IMR-90 (cell line): ENCODE data around the gene DNAH17. TPM values are rescaled to one million over a fixed set of nuclear protein-coding genes. Genes with fewer than 3 reads are reported as not detected.

Experiments used
- ATAC-seq: fragments of 200-7000 bp; cut with Tn5 transposase; 2 replicates; pipeline ENCODE4 v1.9.1; 2020; ENCODE audit warnings: low read depth, mild to moderate bottlenecking, moderate library complexity
- BruUV-seq: library from RNA; stranded (reverse); fragments of 400-500 nt; replicated peaks from 2 replicates; lab custom pipeline; 2021; lab: Mats Ljungman, UMichigan
- CTCF ChIA-PET: fragments of 300-600 bp; formaldehyde crosslinking; extraction: SDS; loops from one replicate; lab custom pipeline; 2021; ENCODE audit warnings: antibody characterized with exemption; lab: Yijun Ruan, JAX
- POLR2A ChIA-PET: fragments of 300-600 bp; sonication (Branson Sonifier 250); formaldehyde crosslinking; loops from one replicate; lab custom pipeline; 2022; ENCODE audit warnings: antibody characterized with exemption; ENCODE audit not compliant: unreplicated experiment; lab: Charles Lee
- DNase-seq: peaks from one replicate; pipeline ENCODE4 v3.0.0; 2013
- H2AFZ ChIP-seq: replicated peaks from 2 replicates; pipeline ENCODE3; 2013; ENCODE audit warnings: low read length, mild to moderate bottlenecking; ENCODE audit not compliant: poor library complexity
- H2AK5ac ChIP-seq: 2 replicates; pipeline ENCODE4 v1.6.1; 2013; ENCODE audit warnings: low read depth, low read length, inconsistent platforms
- H2AK9ac ChIP-seq: replicated peaks from 2 replicates; pipeline ENCODE3; 2013; ENCODE audit warnings: mild to moderate bottlenecking, low read depth, low read length, moderate library complexity; ENCODE audit not compliant: poor library complexity
- H2BK120ac ChIP-seq: 2 replicates; pipeline ENCODE4 v1.6.1; 2013; ENCODE audit warnings: low read depth, low read length, inconsistent platforms
- H2BK15ac ChIP-seq: 3 replicates; pipeline ENCODE4 v1.6.1; 2013; ENCODE audit warnings: low read depth, low read length, inconsistent platforms
- H2BK20ac ChIP-seq: 2 replicates; pipeline ENCODE4 v1.6.1; 2013; ENCODE audit warnings: low read depth, mild to moderate bottlenecking, inconsistent platforms, low read length, moderate library complexity
- H2BK5ac ChIP-seq: 2 replicates; pipeline ENCODE4 v1.6.1; 2013; ENCODE audit warnings: mild to moderate bottlenecking, low read depth, low read length, inconsistent platforms; ENCODE audit not compliant: poor library complexity, severe bottlenecking
- H3K14ac ChIP-seq: replicated peaks from 2 replicates; pipeline ENCODE4 v1.6.1; 2013; ENCODE audit warnings: low read depth, low read length, inconsistent platforms
- H3K18ac ChIP-seq: 2 replicates; pipeline ENCODE4 v1.6.1; 2013; ENCODE audit warnings: low read depth, low read length, control low read depth
- H3K23ac ChIP-seq: 2 replicates; pipeline ENCODE4 v1.6.1; 2013; ENCODE audit warnings: low read depth, low read length, inconsistent platforms
- H3K27ac ChIP-seq: 2 replicates; pipeline ENCODE4 v1.5.1; 2013; ENCODE audit warnings: mild to moderate bottlenecking, control low read depth, low read length; ENCODE audit not compliant: insufficient read depth
- H3K27me3 ChIP-seq: 2 replicates; pipeline ENCODE4 v1.6.1; 2013; ENCODE audit warnings: low read length; ENCODE audit not compliant: control insufficient read depth, insufficient read depth
- H3K36me3 ChIP-seq: 2 replicates; pipeline ENCODE4 v1.6.1; 2013; ENCODE audit warnings: low read length, mixed read lengths; ENCODE audit not compliant: control insufficient read depth, insufficient read depth
- H3K4ac ChIP-seq: 2 replicates; pipeline ENCODE4 v1.6.1; 2013; ENCODE audit warnings: low read depth, low read length, inconsistent platforms
- H3K4me1 ChIP-seq: 2 replicates; pipeline ENCODE4 v1.6.1; 2013; ENCODE audit warnings: low read length, mixed read lengths; ENCODE audit not compliant: control insufficient read depth, insufficient read depth
- H3K4me2 ChIP-seq: 2 replicates; pipeline ENCODE4 v1.6.1; 2013; ENCODE audit warnings: low read depth, mild to moderate bottlenecking, control low read depth, low read length, moderate library complexity
- H3K4me3 ChIP-seq: 2 replicates; pipeline ENCODE4 v1.5.1; 2013; ENCODE audit warnings: low read depth, mild to moderate bottlenecking, control low read depth, low read length, moderate library complexity; ENCODE audit not compliant: insufficient read depth
- H3K56ac ChIP-seq: 2 replicates; pipeline ENCODE4 v1.6.1; 2013; ENCODE audit warnings: low read length, inconsistent platforms; ENCODE audit not compliant: insufficient read depth; ENCODE audit errors: extremely low read depth
- H3K79me1 ChIP-seq, 2 experiments: 2 replicates each; pipeline ENCODE4 v1.6.1; 2013; ENCODE audit warnings: low read length in 2 of 2, inconsistent platforms in 1 of 2, low read depth in 1 of 2
- H3K9ac ChIP-seq: 2 replicates; pipeline ENCODE4 v1.6.1; 2013; ENCODE audit warnings: low read depth, low read length, control low read depth
- H3K9me1 ChIP-seq: 2 replicates; pipeline ENCODE4 v1.6.1; 2013; ENCODE audit warnings: low read length, inconsistent platforms; ENCODE audit not compliant: insufficient read depth
- H3K9me3 ChIP-seq: 2 replicates; pipeline ENCODE4 v1.6.1; 2013; ENCODE audit warnings: low read length; ENCODE audit not compliant: control insufficient read depth, insufficient read depth
- H4K20me1 ChIP-seq: 2 replicates; pipeline ENCODE4 v1.6.1; 2013; ENCODE audit warnings: low read length, inconsistent platforms; ENCODE audit not compliant: insufficient read depth
- H4K5ac ChIP-seq: 2 replicates; pipeline ENCODE4 v1.6.1; 2013; ENCODE audit warnings: mild to moderate bottlenecking, low read depth, low read length, control low read depth
- H4K8ac ChIP-seq, 2 experiments: 2 replicates each; pipeline ENCODE4 v1.6.1; 2013; ENCODE audit warnings: low read depth in 2 of 2, low read length in 2 of 2, control low read depth in 1 of 2, inconsistent platforms in 1 of 2
- H4K91ac ChIP-seq: 2 replicates; pipeline ENCODE4 v1.6.1; 2013; ENCODE audit warnings: low read depth, low read length, inconsistent platforms; ENCODE audit not compliant: insufficient read depth
- BHLHE40 ChIP-seq: fragments of 150-350 bp; IDR thresholded peaks from 2 replicates; pipeline ENCODE4 v1.6.1; 2016; ENCODE audit warnings: mild to moderate bottlenecking, low read depth, low read length
- CEBPB ChIP-seq: IDR thresholded peaks from 2 replicates; pipeline ENCODE4 v1.6.1; 2012; ENCODE audit warnings: low read depth, low read length, improper control_type of control experiment
- CHD1 ChIP-seq: IDR thresholded peaks from 2 replicates; pipeline ENCODE4 v1.6.1; 2012; ENCODE audit warnings: low read depth, low read length, improper control_type of control experiment
- ELK1 ChIP-seq: fragments of 150-350 bp; IDR thresholded peaks from 2 replicates; pipeline ENCODE4 v1.6.1; 2016; ENCODE audit warnings: low read depth, mild to moderate bottlenecking, low read length, moderate library complexity, borderline replicate concordance
- FOS ChIP-seq: fragments of 150-350 bp; IDR thresholded peaks from 2 replicates; pipeline ENCODE4 v1.6.1; 2016; ENCODE audit warnings: low read depth, low read length
- MAFK ChIP-seq: IDR thresholded peaks from 2 replicates; pipeline ENCODE4 v1.6.1; 2012; ENCODE audit warnings: low read depth, low read length, improper control_type of control experiment
- MAZ ChIP-seq: IDR thresholded peaks from 2 replicates; pipeline ENCODE4 v1.6.1; 2012; ENCODE audit warnings: low read depth, mild to moderate bottlenecking, low read length, improper control_type of control experiment, moderate library complexity, borderline replicate concordance
- MXI1 ChIP-seq: IDR thresholded peaks from 2 replicates; pipeline ENCODE4 v1.6.1; 2012; ENCODE audit warnings: low read depth, mild to moderate bottlenecking, low read length, moderate library complexity, borderline replicate concordance
- NFE2L2 ChIP-seq: fragments of 150-350 bp; IDR thresholded peaks from 2 replicates; pipeline ENCODE4 v1.6.1; 2016; ENCODE audit warnings: low read depth, mild to moderate bottlenecking, low read length
- POLR2A ChIP-seq: IDR thresholded peaks from 2 replicates; pipeline ENCODE4 v1.6.1; 2012; ENCODE audit warnings: mild to moderate bottlenecking, low read depth, low read length
- RAD21 ChIP-seq: IDR thresholded peaks from 2 replicates; pipeline ENCODE4 v1.6.1; 2012; ENCODE audit warnings: low read length, improper control_type of control experiment
- RCOR1 ChIP-seq: IDR thresholded peaks from 2 replicates; pipeline ENCODE4 v1.6.1; 2012; ENCODE audit warnings: mild to moderate bottlenecking, low read length, improper control_type of control experiment; ENCODE audit not compliant: insufficient replicate concordance
- RFX5 ChIP-seq: IDR thresholded peaks from 2 replicates; pipeline ENCODE4 v1.8.0; 2012; ENCODE audit warnings: low read depth, mild to moderate bottlenecking, low read length, moderate library complexity
- SMC3 ChIP-seq: fragments of 150-350 bp; IDR thresholded peaks from 2 replicates; pipeline ENCODE4 v1.6.1; 2016; ENCODE audit warnings: low read depth, mild to moderate bottlenecking, antibody characterized with exemption, low read length, moderate library complexity
- WGBS, 2 experiments: methylation state at CpG; one replicate each; pipeline versions ENCODE4 v1.1.5 to v1.1.7; 2013; ENCODE audit warnings: missing lambda C conversion rate in 2 of 2; ENCODE audit not compliant: insufficient read length in 1 of 2; ENCODE audit errors: extremely low coverage in 2 of 2; 5-methylcytosine and 5-hydroxymethylcytosine counted together
- dilution Hi-C: fragments of 300-500 bp; cut with HindIII; formaldehyde crosslinking; loops from one replicate; pipeline ENCODE4 v1.14.3; 2018; ENCODE audit warnings: low sequenced_read_pairs; ENCODE audit not compliant: unreplicated experiment
- in situ Hi-C: fragments of 300-500 bp; cut with MboI; formaldehyde crosslinking; loops from 3 replicates; pipeline ENCODE4 v1.14.3; 2019; ENCODE audit warnings: low sequenced_read_pairs, inconsistent platforms, mixed read lengths
- intact Hi-C: fragments of 100-400 bp; cut with micrococcal nuclease; formaldehyde crosslinking; loops from 2 replicates; pipeline ENCODE4 v1.10.0; 2022
- polyA plus RNA-seq, 3 experiments: library from polyadenylated mRNA; depleted of rRNA; stranded (reverse); fragments of >200 nt; gene quantifications; 2 replicates each; pipeline ENCODE4 v1.2.3, GENCODE V29; 2012; ENCODE audit warnings: low replicate concordance in 1 of 3
- total RNA-seq: library from RNA; depleted of rRNA; stranded (reverse); fragments of >200 nt; gene quantifications from 2 replicates; pipeline ENCODE4 v1.2.3, GENCODE V29; 2012
- TF ChIP-seq, protein P1 (sequence below): conservative IDR thresholded peaks from 2 replicates; pipeline ENCODE4 v1.5.1; 2012; ENCODE audit warnings: mild to moderate bottlenecking, low read depth, low read length, improper control_type of control experiment
- TF ChIP-seq, protein P2 (sequence below): fragments of 150-350 bp; IDR thresholded peaks from 2 replicates; pipeline ENCODE4 v1.6.1; 2017; ENCODE audit warnings: mild to moderate bottlenecking, antibody characterized with exemption, low read length, low read depth

DNAH17 gene
- total and polyA plus RNA-seq, 2 of the 4 experiments (the other 2 are of a cell fraction), result not detected

DNA sequence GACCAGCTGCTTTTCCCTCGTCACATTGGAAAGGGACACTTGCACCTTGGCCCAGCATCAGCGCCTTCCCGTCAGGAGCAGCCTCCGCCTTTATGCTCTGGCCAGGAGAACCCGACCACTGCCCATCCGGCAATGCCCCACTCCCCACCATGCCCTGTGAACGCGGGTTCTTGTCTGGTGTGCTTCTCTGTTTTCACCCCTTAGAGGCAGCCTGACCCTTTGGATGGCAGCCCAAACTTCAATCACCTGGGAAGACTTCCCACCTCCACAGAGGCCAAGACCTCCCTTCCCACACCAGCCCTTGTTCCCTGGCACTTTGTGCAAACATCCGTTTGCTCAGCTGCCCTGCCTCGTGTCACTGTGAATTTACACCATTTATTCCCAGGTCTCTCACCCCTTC, 87.0 kb downstream of the DNAH17 start:
- ATAC-seq (no peak), DNase-seq (no peak)
- Histone ChIP-seq H4K20me1 (no peaks in the 10 kb centered on the region; the same call in 1 of the 2 replicates), H3K36me3 (no peaks in the 10 kb centered on the region), H2BK5ac (no peak overlapping the region), H3K18ac (no peak overlapping the region), H3K79me1 (no peaks in the 10 kb centered on the region), H3K27ac (no peak overlapping the region), H3K27me3 (peaks cover 22% of the 10 kb centered on the region; the same call in 1 of the 2 replicates), H2BK20ac (no peak overlapping the region), H3K4me1 (no peaks in the 10 kb centered on the region), H4K91ac (no peak overlapping the region), H3K9me1 (no peaks in the 10 kb centered on the region), H2BK120ac (no peak overlapping the region), H3K4ac (no peak overlapping the region), H3K9ac (no peak overlapping the region), H3K4me2 (no peak overlapping the region), H3K14ac (no peak overlapping the region; the same call in 1 of the 2 replicates), H2AFZ (no peak overlapping the region), H4K8ac (no peak overlapping the region), H2AK9ac (no peak overlapping the region), H2BK15ac (no peak overlapping the region), H4K5ac (no peak overlapping the region), H3K23ac (no peak overlapping the region), H3K4me3 (no peak overlapping the region), H2AK5ac (no peak overlapping the region), H3K56ac (no peak overlapping the region), H3K9me3 (no peaks in the 10 kb centered on the region)
- 66% methylated on average over 5 of the region's 10 CpGs; no CpG with 5 or more reads in 1 of the 2 experiments for WGBS, 2 experiments
- in situ Hi-C loops (loop anchor here (25.0 kb wide), 1 partner anchor 472 kb away; no protein-coding TSS in a partner anchor), intact Hi-C loops (loop anchor here (10.0 kb wide), 1 partner anchor 335 kb away; no protein-coding TSS in a partner anchor), dilution Hi-C loops (no loop called here)
- POLR2A ChIA-PET, result no interaction called here
- no peak for TF ChIP-seq ELK1
- no peak for TF ChIP-seq RCOR1
- TF ChIP-seq RFX5, result no peak
- TF ChIP-seq NFE2L2, result no peak
- no peak for TF ChIP-seq MAFK
- no peak for TF ChIP-seq RAD21
- TF ChIP-seq POLR2A, result no peak
- TF ChIP-seq CHD1, result no peak
- TF ChIP-seq SMC3, result no peak
- no peak for TF ChIP-seq MXI1
- no peak for TF ChIP-seq MAZ
- no peak for TF ChIP-seq FOS
- TF ChIP-seq CEBPB, result no peak
- TF ChIP-seq, protein P1, sequence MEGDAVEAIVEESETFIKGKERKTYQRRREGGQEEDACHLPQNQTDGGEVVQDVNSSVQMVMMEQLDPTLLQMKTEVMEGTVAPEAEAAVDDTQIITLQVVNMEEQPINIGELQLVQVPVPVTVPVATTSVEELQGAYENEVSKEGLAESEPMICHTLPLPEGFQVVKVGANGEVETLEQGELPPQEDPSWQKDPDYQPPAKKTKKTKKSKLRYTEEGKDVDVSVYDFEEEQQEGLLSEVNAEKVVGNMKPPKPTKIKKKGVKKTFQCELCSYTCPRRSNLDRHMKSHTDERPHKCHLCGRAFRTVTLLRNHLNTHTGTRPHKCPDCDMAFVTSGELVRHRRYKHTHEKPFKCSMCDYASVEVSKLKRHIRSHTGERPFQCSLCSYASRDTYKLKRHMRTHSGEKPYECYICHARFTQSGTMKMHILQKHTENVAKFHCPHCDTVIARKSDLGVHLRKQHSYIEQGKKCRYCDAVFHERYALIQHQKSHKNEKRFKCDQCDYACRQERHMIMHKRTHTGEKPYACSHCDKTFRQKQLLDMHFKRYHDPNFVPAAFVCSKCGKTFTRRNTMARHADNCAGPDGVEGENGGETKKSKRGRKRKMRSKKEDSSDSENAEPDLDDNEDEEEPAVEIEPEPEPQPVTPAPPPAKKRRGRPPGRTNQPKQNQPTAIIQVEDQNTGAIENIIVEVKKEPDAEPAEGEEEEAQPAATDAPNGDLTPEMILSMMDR, result no peak
- TF ChIP-seq, protein P2, sequence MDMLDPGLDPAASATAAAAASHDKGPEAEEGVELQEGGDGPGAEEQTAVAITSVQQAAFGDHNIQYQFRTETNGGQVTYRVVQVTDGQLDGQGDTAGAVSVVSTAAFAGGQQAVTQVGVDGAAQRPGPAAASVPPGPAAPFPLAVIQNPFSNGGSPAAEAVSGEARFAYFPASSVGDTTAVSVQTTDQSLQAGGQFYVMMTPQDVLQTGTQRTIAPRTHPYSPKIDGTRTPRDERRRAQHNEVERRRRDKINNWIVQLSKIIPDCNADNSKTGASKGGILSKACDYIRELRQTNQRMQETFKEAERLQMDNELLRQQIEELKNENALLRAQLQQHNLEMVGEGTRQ, result no peak
- no peak for TF ChIP-seq BHLHE40
- CTCF ChIA-PET, result no interaction called here
- no TSS peak for BruUV-seq
